ENCODE data around the gene SAPCD2. TPM values are rescaled to one million over a fixed set of nuclear protein-coding genes. Genes with fewer than 3 reads are reported as not detected.

Gene SAPCD2
- total RNA-seq, 4 donors from 2014 or later, result 0.27 to 1.0 (median 0.72) TPM

DNA sequence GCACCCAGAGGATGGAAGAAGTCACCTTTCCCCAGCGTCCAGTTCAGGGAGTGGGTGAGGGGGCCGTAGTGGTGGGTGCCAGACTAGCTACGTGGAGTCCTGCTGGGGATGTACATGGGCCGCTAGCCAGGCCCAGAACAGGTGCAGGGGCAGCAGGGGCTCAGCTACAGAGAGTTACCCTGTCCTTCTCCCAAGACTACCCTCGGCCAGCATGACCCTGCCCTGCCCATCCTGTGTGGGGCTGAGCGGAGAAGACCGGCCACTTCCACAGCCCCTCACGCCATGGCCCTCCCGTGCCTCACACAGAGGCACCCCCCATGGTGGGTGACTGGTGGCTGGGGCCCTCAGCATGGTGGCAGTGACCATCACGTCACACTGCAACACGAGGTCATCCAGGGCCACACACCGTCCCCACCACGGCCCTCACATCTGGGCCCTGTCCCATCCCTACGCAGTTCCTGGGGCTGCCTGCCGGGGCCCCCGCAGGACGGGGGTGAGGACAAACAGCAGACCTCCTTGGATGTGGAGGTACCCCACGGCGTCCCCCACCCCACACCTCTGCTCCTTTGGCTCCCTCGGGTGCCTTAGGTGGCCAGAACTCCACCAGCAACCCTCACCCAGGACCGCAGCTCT, 45.2 kb upstream of the SAPCD2 start:
- H3K27ac ChIP-seq, result no peak overlapping the region
- peaks cover 4 to 13% of the 10 kb centered on the region in 2 donors for H3K36me3 ChIP-seq
- H3K27me3 ChIP-seq, result no peaks in the 10 kb centered on the region
- TF ChIP-seq, protein P1, sequence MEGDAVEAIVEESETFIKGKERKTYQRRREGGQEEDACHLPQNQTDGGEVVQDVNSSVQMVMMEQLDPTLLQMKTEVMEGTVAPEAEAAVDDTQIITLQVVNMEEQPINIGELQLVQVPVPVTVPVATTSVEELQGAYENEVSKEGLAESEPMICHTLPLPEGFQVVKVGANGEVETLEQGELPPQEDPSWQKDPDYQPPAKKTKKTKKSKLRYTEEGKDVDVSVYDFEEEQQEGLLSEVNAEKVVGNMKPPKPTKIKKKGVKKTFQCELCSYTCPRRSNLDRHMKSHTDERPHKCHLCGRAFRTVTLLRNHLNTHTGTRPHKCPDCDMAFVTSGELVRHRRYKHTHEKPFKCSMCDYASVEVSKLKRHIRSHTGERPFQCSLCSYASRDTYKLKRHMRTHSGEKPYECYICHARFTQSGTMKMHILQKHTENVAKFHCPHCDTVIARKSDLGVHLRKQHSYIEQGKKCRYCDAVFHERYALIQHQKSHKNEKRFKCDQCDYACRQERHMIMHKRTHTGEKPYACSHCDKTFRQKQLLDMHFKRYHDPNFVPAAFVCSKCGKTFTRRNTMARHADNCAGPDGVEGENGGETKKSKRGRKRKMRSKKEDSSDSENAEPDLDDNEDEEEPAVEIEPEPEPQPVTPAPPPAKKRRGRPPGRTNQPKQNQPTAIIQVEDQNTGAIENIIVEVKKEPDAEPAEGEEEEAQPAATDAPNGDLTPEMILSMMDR (IDR thresholded peaks at IDR 0.05), result no peak
- TF ChIP-seq POLR2A (IDR thresholded peaks at IDR 0.05), result no peak
- no peak overlapping the region for H3K4me3 ChIP-seq (replicated peaks in 1 of 3)
- H3K9me3 ChIP-seq, result no peaks in the 10 kb centered on the region
- peaks cover 5 to 10% of the 10 kb centered on the region in 2 donors for H3K4me1 ChIP-seq
- DNase-seq, result no peak
- intact Hi-C loops (cut with DNase I), result loop anchor here (5.0 kb wide), 1 partner anchor 117 kb away; the partner anchor contains the start of gene SLC34A3
- 75 to 80% methylated on average over 14 to 16 of the region's 21 CpGs for WGBS, 2 donors

DNA sequence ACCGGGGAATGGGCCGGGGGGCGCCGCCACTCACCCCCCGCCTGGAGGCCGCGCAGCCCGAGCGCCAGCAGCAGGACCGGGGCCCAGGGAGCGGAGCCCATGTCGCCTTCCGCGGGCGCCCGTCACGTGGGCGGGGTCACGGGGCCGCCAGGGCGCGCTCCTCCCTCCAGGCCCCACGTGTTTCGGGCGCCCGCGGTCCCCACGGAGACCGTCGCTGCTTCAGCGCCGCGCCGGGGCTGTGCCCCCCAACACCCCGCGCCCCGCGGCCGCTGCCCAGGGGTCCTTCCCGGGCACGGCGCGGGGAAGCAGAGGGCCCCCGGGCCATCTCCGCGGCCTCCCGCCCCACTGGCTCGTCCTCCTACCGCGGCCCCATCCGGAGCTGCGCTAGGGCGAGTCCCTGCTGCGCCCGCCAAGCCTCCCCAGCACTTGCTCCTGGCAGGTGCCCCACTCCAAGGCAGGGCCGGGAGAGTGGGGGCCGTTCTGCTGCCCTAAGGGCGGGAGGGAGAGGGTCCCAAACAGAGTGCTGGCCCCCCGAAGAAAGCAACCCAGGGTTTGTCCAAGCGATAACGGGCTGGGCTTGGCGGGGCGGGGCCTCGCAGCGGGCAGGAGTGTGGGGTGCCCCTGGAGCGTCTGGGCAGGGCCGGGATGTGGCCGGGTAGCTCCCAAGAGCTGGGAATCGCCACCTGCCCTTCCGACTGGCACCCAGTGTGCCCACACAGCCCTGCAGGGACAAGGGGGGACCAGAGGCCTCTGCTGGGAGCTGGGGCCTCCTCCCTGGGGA, 44.4 kb upstream of the SAPCD2 start, which contains the start of gene DPP7:
DPP7 (minus strand) TSS at position 121 of the 781 bp plus-strand sequence; CDS start at position 101, 20 bp downstream.
- WGBS, 2 donors, result 32 to 52% methylated on average over 3 to 5 of the region's 70 CpGs
- no peaks in the 10 kb centered on the region for H3K9me3 ChIP-seq
- H3K36me3 ChIP-seq, result peaks cover 4 to 13% of the 10 kb centered on the region in 2 donors
- peak; percentile 69 to 75 for DNase-seq
- TF ChIP-seq, protein P1 (IDR thresholded peaks at IDR 0.05), result no peak
- peak in 1 of 2 donors; percentile 48 for TF ChIP-seq POLR2A (IDR thresholded peaks at IDR 0.05)
- intact Hi-C loops (cut with DNase I), result loop anchor here (5.0 kb wide), 1 partner anchor 117 kb away; the partner anchor contains the start of gene SLC34A3
- no peak within 1 kb of the TSS for H3K27ac ChIP-seq
- no peaks in the 10 kb centered on the region for H3K27me3 ChIP-seq
- H3K4me1 ChIP-seq, result peaks cover 5 to 10% of the 10 kb centered on the region in 2 donors
- peak within 1 kb of the TSS; percentile 51 to 87 (median 53) for H3K4me3 ChIP-seq (replicated peaks in 1 of 3)

DNA sequence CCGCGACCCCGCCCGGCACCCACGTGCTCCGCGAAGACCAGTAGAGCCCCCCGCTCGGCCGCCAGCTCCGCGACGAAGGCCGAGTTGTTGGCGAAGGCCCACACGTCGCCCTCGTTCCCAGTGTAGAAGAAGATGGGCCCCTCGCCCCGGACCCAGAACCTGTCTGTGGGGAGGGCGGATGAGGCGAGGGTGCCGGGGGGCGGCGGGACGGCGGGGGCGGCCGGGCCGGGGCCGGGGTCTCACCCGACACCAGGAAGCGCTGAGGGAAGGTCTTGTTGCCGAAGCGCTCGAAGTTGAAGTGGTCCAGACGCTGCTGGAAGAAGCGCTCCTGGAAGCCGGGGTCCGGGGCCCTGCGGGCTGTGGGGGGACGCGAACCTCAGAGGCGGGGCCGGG, 43.9 kb upstream of the SAPCD2 start:
- H3K9me3 ChIP-seq, result no peaks in the 10 kb centered on the region
- peaks cover 5 to 10% of the 10 kb centered on the region in 2 donors for H3K4me1 ChIP-seq
- H3K4me3 ChIP-seq (replicated peaks in 1 of 3), result peak overlapping the region; percentile 51 to 87 (median 53)
- TF ChIP-seq, protein P1 (IDR thresholded peaks at IDR 0.05), result no peak
- TF ChIP-seq POLR2A (IDR thresholded peaks at IDR 0.05), result no peak
- no peaks in the 10 kb centered on the region for H3K27me3 ChIP-seq
- DNase-seq, result no peak
- H3K36me3 ChIP-seq, result peaks cover 4 to 13% of the 10 kb centered on the region in 2 donors
- no peak overlapping the region for H3K27ac ChIP-seq
- no CpG with 5 or more reads among the region's 45 CpGs for WGBS, 2 donors
- intact Hi-C loops (cut with DNase I), result no loop called here

DNA sequence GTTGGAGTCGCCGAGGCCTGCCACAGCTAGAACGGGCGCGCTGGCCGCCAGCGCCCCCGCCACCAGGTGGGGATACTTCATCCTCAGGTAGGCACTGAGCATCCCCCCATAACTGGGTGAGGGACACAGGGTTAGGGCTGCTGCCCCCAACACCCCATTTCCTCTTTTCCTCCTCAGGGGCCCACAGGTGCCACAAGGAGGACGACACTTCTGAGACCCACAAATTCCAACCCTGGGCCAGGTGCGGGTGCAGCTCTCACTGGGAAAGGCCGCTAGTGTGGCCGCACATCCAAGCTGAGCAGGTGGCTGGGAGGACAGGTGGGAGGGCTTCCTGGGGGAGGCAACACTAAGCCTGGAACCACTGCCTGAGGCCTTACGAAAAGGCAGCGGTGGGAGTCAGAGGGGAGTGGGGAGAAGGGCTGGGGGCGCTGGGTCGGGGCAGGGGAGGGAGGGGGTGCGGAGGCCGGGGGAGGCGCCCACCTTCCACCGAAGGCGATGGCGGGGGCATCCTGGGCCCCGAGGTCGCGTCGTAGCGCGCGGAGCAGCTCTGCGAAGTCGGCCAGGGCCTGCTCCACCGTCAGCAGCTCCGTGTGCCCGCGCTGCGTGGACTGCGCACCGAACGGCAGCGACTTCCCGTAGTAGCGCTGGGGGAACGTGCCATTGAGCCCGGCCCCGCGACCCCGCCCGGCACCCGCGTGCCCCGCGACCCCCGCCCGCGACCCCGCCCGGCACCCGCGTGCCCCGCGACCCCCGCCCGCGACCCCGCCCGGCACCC, 43.2 kb upstream of the SAPCD2 start:
- Histone ChIP-seq H3K36me3 (peaks cover 8 to 15% of the 10 kb centered on the region in 2 donors), H3K9me3 (no peaks in the 10 kb centered on the region), H3K4me3 (replicated peaks in 1 of 3) (peak overlapping the region in 1 of 3 donors; percentile 5), H3K27ac (no peak overlapping the region), H3K4me1 (peaks cover 5 to 10% of the 10 kb centered on the region in 2 donors), H3K27me3 (no peaks in the 10 kb centered on the region)
- WGBS, 2 donors, result 66 to 77% methylated on average over 15 to 22 of the region's 66 CpGs
- intact Hi-C loops (cut with DNase I), result no loop called here
- no peak for DNase-seq
- TF ChIP-seq, protein P1 (IDR thresholded peaks at IDR 0.05), result no peak
- no peak for TF ChIP-seq POLR2A (IDR thresholded peaks at IDR 0.05)
